ENCODE data around the gene HPX.

The HPX gene

GRCh38 chr11:6411594-6412031, 29.2 kb downstream of the HPX start:
- Histone ChIP-seq H3K4me1 (ENCODE audit: insufficient read depth, low read length) (peaks cover 9% of the 10 kb centered on the region), H3K27ac (ENCODE audit: low read depth, low read length) (no peak overlapping the region), H3K4me3 (ENCODE audit: low read depth in 1 of 2, low read length in 2 of 2) (no peak overlapping the region), H3K9ac (ENCODE audit: low read length) (no peak overlapping the region), H3K36me3 (ENCODE audit: insufficient read depth, low read length) (peaks cover 4% of the 10 kb centered on the region), H3K27me3 (ENCODE audit: control insufficient read depth in 1 of 2, insufficient read depth in 2 of 2, low read length in 2 of 2) (no peaks in the 10 kb centered on the region), H3K9me3 (ENCODE audit: low read length) (no peaks in the 10 kb centered on the region)

- Histone ChIP-seq H3K4me1 (ENCODE audit: insufficient read depth, low read length) (peaks cover 9% of the 10 kb centered on the region), H3K9ac (ENCODE audit: low read length) (no peak overlapping the region)
These were observed 29.9 kb downstream of the HPX start for GRCh38 chr11:6410695-6411430.

GRCh38 chr11:6406370-6406769, 34.4 kb downstream of the HPX start:
- Histone ChIP-seq H3K9me3 (ENCODE audit: low read length) (no peaks in the 10 kb centered on the region), H3K4me1 (ENCODE audit: insufficient read depth, low read length) (peaks cover 8% of the 10 kb centered on the region), H3K9ac (ENCODE audit: low read length) (no peak overlapping the region), H3K27ac (ENCODE audit: low read depth, low read length) (no peak overlapping the region), H3K36me3 (ENCODE audit: insufficient read depth, low read length) (peaks cover 24% of the 10 kb centered on the region), H3K27me3 (ENCODE audit: control insufficient read depth in 1 of 2, insufficient read depth in 2 of 2, low read length in 2 of 2) (no peaks in the 10 kb centered on the region), H3K4me3 (ENCODE audit: low read depth in 1 of 2, low read length in 2 of 2) (no peak overlapping the region)

More at GRCh38 chr11:6410695-6411430, 29.9 kb downstream of the HPX start:
- H3K27ac ChIP-seq (ENCODE audit: low read depth, low read length) = no peak overlapping the region
- no peaks in the 10 kb centered on the region for H3K27me3 ChIP-seq (ENCODE audit: control insufficient read depth in 1 of 2, insufficient read depth in 2 of 2, low read length in 2 of 2)
- H3K4me3 ChIP-seq (ENCODE audit: low read depth in 1 of 2, low read length in 2 of 2) = no peak overlapping the region
- H3K9me3 ChIP-seq (ENCODE audit: low read length) = no peaks in the 10 kb centered on the region
- H3K36me3 ChIP-seq (ENCODE audit: insufficient read depth, low read length) = peaks cover 4% of the 10 kb centered on the region

- Histone ChIP-seq H3K36me3 (ENCODE audit: insufficient read depth, low read length) (peaks cover 29% of the 10 kb centered on the region), H3K27me3 (ENCODE audit: control insufficient read depth in 1 of 2, insufficient read depth in 2 of 2, low read length in 2 of 2) (no peaks in the 10 kb centered on the region), H3K27ac (ENCODE audit: low read depth, low read length) (no peak overlapping the region), H3K4me3 (ENCODE audit: low read depth in 1 of 2, low read length in 2 of 2) (no peak overlapping the region), H3K9ac (ENCODE audit: low read length) (no peak overlapping the region), H3K4me1 (ENCODE audit: insufficient read depth, low read length) (peaks cover 8% of the 10 kb centered on the region), H3K9me3 (ENCODE audit: low read length) (no peaks in the 10 kb centered on the region)
These were observed 34.9 kb downstream of the HPX start for GRCh38 chr11:6405846-6406245.

- no peak overlapping the region for H3K4me3 ChIP-seq (ENCODE audit: low read depth in 1 of 2, low read length in 2 of 2)
- no peak overlapping the region for H3K9ac ChIP-seq (ENCODE audit: low read length)
- H3K4me1 ChIP-seq (ENCODE audit: insufficient read depth, low read length) = peaks cover 8% of the 10 kb centered on the region
- no peaks in the 10 kb centered on the region for H3K9me3 ChIP-seq (ENCODE audit: low read length)
- peaks cover 32% of the 10 kb centered on the region for H3K36me3 ChIP-seq (ENCODE audit: insufficient read depth, low read length)
- H3K27ac ChIP-seq (ENCODE audit: low read depth, low read length) = no peak overlapping the region
- H3K27me3 ChIP-seq (ENCODE audit: control insufficient read depth in 1 of 2, insufficient read depth in 2 of 2, low read length in 2 of 2) = no peaks in the 10 kb centered on the region
These were observed 35.6 kb downstream of the HPX start for GRCh38 chr11:6405052-6405667.

- Histone ChIP-seq H3K36me3 (ENCODE audit: insufficient read depth, low read length) (peaks cover 36% of the 10 kb centered on the region), H3K4me1 (ENCODE audit: insufficient read depth, low read length) (peaks cover 8% of the 10 kb centered on the region), H3K9me3 (ENCODE audit: low read length) (no peaks in the 10 kb centered on the region), H3K4me3 (ENCODE audit: low read depth in 1 of 2, low read length in 2 of 2) (no peak overlapping the region), H3K27ac (ENCODE audit: low read depth, low read length) (no peak overlapping the region), H3K27me3 (ENCODE audit: control insufficient read depth in 1 of 2, insufficient read depth in 2 of 2, low read length in 2 of 2) (no peaks in the 10 kb centered on the region), H3K9ac (ENCODE audit: low read length) (no peak overlapping the region)
These were observed 36.3 kb downstream of the HPX start for GRCh38 chr11:6404342-6405051.

GRCh38 chr11:6403539-6403938, 37.2 kb downstream of the HPX start:
- Histone ChIP-seq H3K27ac (ENCODE audit: low read depth, low read length) (no peak overlapping the region), H3K36me3 (ENCODE audit: insufficient read depth, low read length) (peaks cover 39% of the 10 kb centered on the region), H3K9me3 (ENCODE audit: low read length) (no peaks in the 10 kb centered on the region), H3K4me1 (ENCODE audit: insufficient read depth, low read length) (peaks cover 8% of the 10 kb centered on the region), H3K9ac (ENCODE audit: low read length) (no peak overlapping the region), H3K27me3 (ENCODE audit: control insufficient read depth in 1 of 2, insufficient read depth in 2 of 2, low read length in 2 of 2) (no peaks in the 10 kb centered on the region), H3K4me3 (ENCODE audit: low read depth in 1 of 2, low read length in 2 of 2) (no peak overlapping the region)

GRCh38 chr11:6402561-6402981, 38.2 kb downstream of the HPX start:
- no peak overlapping the region for H3K9ac ChIP-seq (ENCODE audit: low read length)
- H3K9me3 ChIP-seq (ENCODE audit: low read length) = no peaks in the 10 kb centered on the region
- no peak overlapping the region for H3K27ac ChIP-seq (ENCODE audit: low read depth, low read length)
- peaks cover 17% of the 10 kb centered on the region for H3K4me1 ChIP-seq (ENCODE audit: insufficient read depth, low read length)
- H3K27me3 ChIP-seq (ENCODE audit: control insufficient read depth in 1 of 2, insufficient read depth in 2 of 2, low read length in 2 of 2) = no peaks in the 10 kb centered on the region
- H3K4me3 ChIP-seq (ENCODE audit: low read depth in 1 of 2, low read length in 2 of 2) = no peak overlapping the region
- peaks cover 39% of the 10 kb centered on the region for H3K36me3 ChIP-seq (ENCODE audit: insufficient read depth, low read length)

- H3K9me3 ChIP-seq (ENCODE audit: low read length) = no peaks in the 10 kb centered on the region
- H3K27me3 ChIP-seq (ENCODE audit: control insufficient read depth in 1 of 2, insufficient read depth in 2 of 2, low read length in 2 of 2) = no peaks in the 10 kb centered on the region
- no peak overlapping the region for H3K27ac ChIP-seq (ENCODE audit: low read depth, low read length)
- peaks cover 22% of the 10 kb centered on the region for H3K4me1 ChIP-seq (ENCODE audit: insufficient read depth, low read length)
- H3K4me3 ChIP-seq (ENCODE audit: low read depth in 1 of 2, low read length in 2 of 2) = no peak overlapping the region
- H3K36me3 ChIP-seq (ENCODE audit: insufficient read depth, low read length) = peaks cover 39% of the 10 kb centered on the region
- no peak overlapping the region for H3K9ac ChIP-seq (ENCODE audit: low read length)
These were observed 38.7 kb downstream of the HPX start for GRCh38 chr11:6402061-6402470.

GRCh38 chr11:6401464-6401863, 39.3 kb downstream of the HPX start:
- Histone ChIP-seq H3K9me3 (ENCODE audit: low read length) (no peaks in the 10 kb centered on the region), H3K4me3 (ENCODE audit: low read depth in 1 of 2, low read length in 2 of 2) (no peak overlapping the region), H3K27ac (ENCODE audit: low read depth, low read length) (no peak overlapping the region), H3K4me1 (ENCODE audit: insufficient read depth, low read length) (peaks cover 25% of the 10 kb centered on the region), H3K27me3 (ENCODE audit: control insufficient read depth in 1 of 2, insufficient read depth in 2 of 2, low read length in 2 of 2) (no peaks in the 10 kb centered on the region), H3K9ac (ENCODE audit: low read length) (no peak overlapping the region), H3K36me3 (ENCODE audit: insufficient read depth, low read length) (peaks cover 39% of the 10 kb centered on the region)

GRCh38 chr11:6400431-6401345, 40.1 kb downstream of the HPX start:
- peaks cover 25% of the 10 kb centered on the region for H3K4me1 ChIP-seq (ENCODE audit: insufficient read depth, low read length)
- peaks cover 42% of the 10 kb centered on the region for H3K36me3 ChIP-seq (ENCODE audit: insufficient read depth, low read length)
- no peaks in the 10 kb centered on the region for H3K27me3 ChIP-seq (ENCODE audit: control insufficient read depth in 1 of 2, insufficient read depth in 2 of 2, low read length in 2 of 2)
- no peak overlapping the region for H3K4me3 ChIP-seq (ENCODE audit: low read depth in 1 of 2, low read length in 2 of 2)
- H3K9me3 ChIP-seq (ENCODE audit: low read length) = no peaks in the 10 kb centered on the region
- no peak overlapping the region for H3K27ac ChIP-seq (ENCODE audit: low read depth, low read length)
- no peak overlapping the region for H3K9ac ChIP-seq (ENCODE audit: low read length)

All from muscle layer of colon (tissue), 2 donors.